Measurements from ENCODE around the gene ACSF3. TPM values are rescaled to one million over a fixed set of nuclear protein-coding genes. Genes with fewer than 3 reads are reported as not detected.

The ACSF3 gene
- total RNA-seq, 1 experiment from 2014 or later = 54.9 TPM

DNA sequence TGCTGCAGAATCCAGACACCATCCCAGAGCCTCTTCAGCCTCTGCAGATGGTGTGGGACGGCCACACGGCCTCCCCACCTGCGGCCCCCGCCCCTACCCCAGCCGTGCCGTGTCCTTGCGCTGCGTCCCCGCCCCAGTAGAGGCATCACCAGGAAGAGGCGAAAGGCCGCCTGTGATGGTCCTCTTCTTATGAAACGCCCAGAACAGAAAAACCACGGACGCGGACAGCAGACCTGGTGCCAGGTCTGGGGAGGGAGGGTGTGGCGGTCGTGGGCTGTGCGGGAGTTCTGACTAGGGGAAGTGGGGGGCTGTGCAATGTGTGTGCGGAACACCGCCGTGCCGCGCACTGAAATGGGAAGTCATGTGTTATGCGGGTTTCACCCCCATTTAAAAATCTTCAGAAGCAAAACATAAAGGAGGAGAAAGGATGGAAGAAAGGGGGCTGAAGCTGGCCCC is 25.5 kb downstream of the ACSF3 start:
- Mint-ChIP-seq H3K36me3 (ENCODE audit: insufficient read depth, unreplicated experiment) (peaks cover 28% of the 10 kb centered on the region), H3K27ac (ENCODE audit: unreplicated experiment) (no peak overlapping the region), H3K4me3 (ENCODE audit: low read depth, unreplicated experiment) (no peak overlapping the region), H3K4me1 (ENCODE audit: low read depth, unreplicated experiment) (no peaks in the 10 kb centered on the region), H3K9me3 (ENCODE audit: low read depth, unreplicated experiment) (no peaks in the 10 kb centered on the region), H3K27me3 (ENCODE audit: unreplicated experiment) (no peaks in the 10 kb centered on the region)
- DNase-seq = no peak
- no TSS peak for BruUV-seq (replicated peaks)
- TF ChIP-seq, protein P1, sequence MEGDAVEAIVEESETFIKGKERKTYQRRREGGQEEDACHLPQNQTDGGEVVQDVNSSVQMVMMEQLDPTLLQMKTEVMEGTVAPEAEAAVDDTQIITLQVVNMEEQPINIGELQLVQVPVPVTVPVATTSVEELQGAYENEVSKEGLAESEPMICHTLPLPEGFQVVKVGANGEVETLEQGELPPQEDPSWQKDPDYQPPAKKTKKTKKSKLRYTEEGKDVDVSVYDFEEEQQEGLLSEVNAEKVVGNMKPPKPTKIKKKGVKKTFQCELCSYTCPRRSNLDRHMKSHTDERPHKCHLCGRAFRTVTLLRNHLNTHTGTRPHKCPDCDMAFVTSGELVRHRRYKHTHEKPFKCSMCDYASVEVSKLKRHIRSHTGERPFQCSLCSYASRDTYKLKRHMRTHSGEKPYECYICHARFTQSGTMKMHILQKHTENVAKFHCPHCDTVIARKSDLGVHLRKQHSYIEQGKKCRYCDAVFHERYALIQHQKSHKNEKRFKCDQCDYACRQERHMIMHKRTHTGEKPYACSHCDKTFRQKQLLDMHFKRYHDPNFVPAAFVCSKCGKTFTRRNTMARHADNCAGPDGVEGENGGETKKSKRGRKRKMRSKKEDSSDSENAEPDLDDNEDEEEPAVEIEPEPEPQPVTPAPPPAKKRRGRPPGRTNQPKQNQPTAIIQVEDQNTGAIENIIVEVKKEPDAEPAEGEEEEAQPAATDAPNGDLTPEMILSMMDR (IDR thresholded peaks at IDR 0.05; ENCODE audit: unreplicated experiment) = no peak
- intact Hi-C loops (cut with micrococcal nuclease; ENCODE audit: unreplicated experiment) = no loop called here
- CTCF ChIA-PET = no interaction called here

DNA sequence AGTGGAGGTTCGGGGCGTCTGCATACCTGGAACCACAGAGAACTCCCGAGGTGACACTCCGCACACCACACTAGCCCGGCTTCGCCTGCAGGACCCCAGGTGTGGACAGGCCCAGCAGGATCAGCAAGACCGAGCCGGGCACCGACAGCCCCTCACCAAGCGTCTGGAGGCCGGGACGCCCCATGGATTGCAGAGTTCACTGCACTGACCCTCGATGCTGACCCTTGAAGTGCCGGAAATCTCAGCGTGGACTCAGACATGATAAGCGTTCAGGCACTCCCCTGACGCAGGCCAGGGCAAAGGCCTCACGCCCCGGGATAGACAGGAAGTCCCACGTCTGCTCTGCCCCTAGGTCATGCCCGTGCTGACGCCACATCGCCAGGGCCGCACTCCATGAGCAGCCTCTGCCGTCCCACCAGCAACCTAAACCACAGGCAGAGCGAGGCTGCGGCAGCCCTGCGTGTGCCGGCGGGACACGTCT is 26.0 kb downstream of the ACSF3 start:
- Mint-ChIP-seq H3K27me3 (ENCODE audit: unreplicated experiment) (no peaks in the 10 kb centered on the region), H3K36me3 (ENCODE audit: insufficient read depth, unreplicated experiment) (peaks cover 28% of the 10 kb centered on the region), H3K4me3 (ENCODE audit: low read depth, unreplicated experiment) (no peak overlapping the region), H3K9me3 (ENCODE audit: low read depth, unreplicated experiment) (no peaks in the 10 kb centered on the region), H3K4me1 (ENCODE audit: low read depth, unreplicated experiment) (no peaks in the 10 kb centered on the region), H3K27ac (ENCODE audit: unreplicated experiment) (no peak overlapping the region)
- BruUV-seq (replicated peaks) = no TSS peak
- DNase-seq = no peak
- intact Hi-C loops (cut with micrococcal nuclease; ENCODE audit: unreplicated experiment) = no loop called here
- CTCF ChIA-PET = no interaction called here
- TF ChIP-seq, protein P1 (IDR thresholded peaks at IDR 0.05; ENCODE audit: unreplicated experiment) = no peak

DNA sequence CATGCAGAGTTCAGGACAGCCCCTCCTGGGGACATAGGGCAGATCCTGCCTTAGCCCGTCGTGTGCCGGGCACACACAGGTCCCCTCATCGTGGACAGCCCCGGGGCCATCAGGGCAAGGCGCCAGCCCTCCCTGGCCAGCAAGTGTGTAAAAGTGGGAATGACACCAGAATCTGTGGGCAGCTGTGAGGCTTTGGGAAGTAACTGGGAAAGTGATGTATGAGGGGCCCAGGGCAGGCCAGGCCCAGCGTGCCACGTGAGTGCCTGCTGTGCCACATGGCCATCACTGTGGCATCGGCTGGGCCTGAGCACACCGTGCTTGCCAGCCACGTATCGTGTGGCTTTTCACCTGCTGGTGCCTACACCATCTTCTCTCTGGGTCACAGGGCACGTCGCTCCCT is 26.6 kb downstream of the ACSF3 start:
- CTCF ChIA-PET = no interaction called here
- DNase-seq = no peak
- Mint-ChIP-seq H3K9me3 (ENCODE audit: low read depth, unreplicated experiment) (no peaks in the 10 kb centered on the region), H3K4me3 (ENCODE audit: low read depth, unreplicated experiment) (no peak overlapping the region), H3K4me1 (ENCODE audit: low read depth, unreplicated experiment) (no peaks in the 10 kb centered on the region), H3K36me3 (ENCODE audit: insufficient read depth, unreplicated experiment) (peaks cover 28% of the 10 kb centered on the region), H3K27me3 (ENCODE audit: unreplicated experiment) (no peaks in the 10 kb centered on the region), H3K27ac (ENCODE audit: unreplicated experiment) (no peak overlapping the region)
- BruUV-seq (replicated peaks) = no TSS peak
- intact Hi-C loops (cut with micrococcal nuclease; ENCODE audit: unreplicated experiment) = no loop called here
- TF ChIP-seq, protein P1 (IDR thresholded peaks at IDR 0.05; ENCODE audit: unreplicated experiment) = no peak

DNA sequence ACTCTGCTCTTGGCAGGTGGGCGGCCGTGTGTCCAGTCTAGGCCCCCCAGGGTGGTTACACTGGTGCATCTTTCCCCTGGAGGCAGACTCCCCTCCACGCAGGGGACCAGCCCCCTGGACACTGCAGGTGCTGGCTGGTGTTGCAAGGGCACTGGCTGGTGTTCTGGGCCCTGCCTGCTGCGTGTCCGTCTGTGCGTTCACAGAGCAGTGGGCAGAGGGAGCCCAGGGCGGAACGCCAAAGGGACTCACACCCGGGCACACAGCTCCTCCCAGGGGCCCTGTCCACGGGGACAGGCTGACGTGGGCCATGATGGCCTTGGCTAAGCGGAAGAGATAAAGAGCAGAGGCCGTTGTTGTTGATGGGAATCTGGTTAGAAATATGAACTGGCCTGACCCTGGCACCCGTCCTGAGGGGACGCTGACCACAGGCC is 27.3 kb downstream of the ACSF3 start:
- Mint-ChIP-seq H3K4me3 (ENCODE audit: low read depth, unreplicated experiment) (no peak overlapping the region), H3K36me3 (ENCODE audit: insufficient read depth, unreplicated experiment) (peaks cover 28% of the 10 kb centered on the region), H3K27me3 (ENCODE audit: unreplicated experiment) (no peaks in the 10 kb centered on the region), H3K9me3 (ENCODE audit: low read depth, unreplicated experiment) (no peaks in the 10 kb centered on the region), H3K27ac (ENCODE audit: unreplicated experiment) (no peak overlapping the region), H3K4me1 (ENCODE audit: low read depth, unreplicated experiment) (no peaks in the 10 kb centered on the region)
- intact Hi-C loops (cut with micrococcal nuclease; ENCODE audit: unreplicated experiment) = no loop called here
- BruUV-seq (replicated peaks) = no TSS peak
- DNase-seq = no peak
- CTCF ChIA-PET = no interaction called here
- TF ChIP-seq, protein P1 (IDR thresholded peaks at IDR 0.05; ENCODE audit: unreplicated experiment) = no peak

Data from Calu3 (cell line).